ENCODE measurements around the gene PRDX3.

The PRDX3 gene

GRCh38 chr10:119149729-119150128, 28.9 kb downstream of the PRDX3 start:
- H3K36me3 ChIP-seq (ENCODE audit: insufficient read depth, low read length): peaks cover 86% of the 10 kb centered on the region
- DNase-seq (no peak), ATAC-seq (ENCODE audit: insufficient read depth, low read depth) (peak; percentile 64; the same call in 2 of the 3 replicates)
- no peak overlapping the region for H2AFZ ChIP-seq (ENCODE audit: low read depth, low read length)
- no peaks in the 10 kb centered on the region for H3K79me2 ChIP-seq (ENCODE audit: insufficient read depth, low read length)
- H3K27me3 ChIP-seq (ENCODE audit: insufficient read depth, low read length, poor library complexity): no peaks in the 10 kb centered on the region
- H3K4me3 ChIP-seq (ENCODE audit: low read depth in 1 of 2, low read length in 2 of 2): no peak overlapping the region
- H4K20me1 ChIP-seq (ENCODE audit: insufficient read depth, low read length): no peaks in the 10 kb centered on the region
- no peaks in the 10 kb centered on the region for H3K9me3 ChIP-seq (ENCODE audit: insufficient read depth, low read length, severe bottlenecking)
- TF ChIP-seq CTCF (IDR thresholded peaks at IDR 0.05; ENCODE audit: borderline replicate concordance, extremely low read depth, low read length, poor library complexity, severe bottlenecking): peak; percentile 56
- no peak for TF ChIP-seq EZH2 (IDR thresholded peaks at IDR 0.05; ENCODE audit: borderline replicate concordance, low read depth, low read length, severe bottlenecking)
- H3K4me2 ChIP-seq (ENCODE audit: insufficient read depth, low read length): no peak overlapping the region
- no peaks in the 10 kb centered on the region for H3K4me1 ChIP-seq (ENCODE audit: insufficient read depth, low read length)
- H3K27ac ChIP-seq (ENCODE audit: low read length): no peak overlapping the region
- H3K9ac ChIP-seq (ENCODE audit: low read depth, low read length): no peak overlapping the region

GRCh38 chr10:119149157-119149556, 29.5 kb downstream of the PRDX3 start:
- Histone ChIP-seq H2AFZ (ENCODE audit: low read depth, low read length) (no peak overlapping the region), H3K79me2 (ENCODE audit: insufficient read depth, low read length) (no peaks in the 10 kb centered on the region), H3K27ac (ENCODE audit: low read length) (no peak overlapping the region), H3K27me3 (ENCODE audit: insufficient read depth, low read length, poor library complexity) (no peaks in the 10 kb centered on the region), H4K20me1 (ENCODE audit: insufficient read depth, low read length) (no peaks in the 10 kb centered on the region), H3K4me1 (ENCODE audit: insufficient read depth, low read length) (no peaks in the 10 kb centered on the region), H3K4me3 (ENCODE audit: low read depth in 1 of 2, low read length in 2 of 2) (no peak overlapping the region), H3K9me3 (ENCODE audit: insufficient read depth, low read length, severe bottlenecking) (no peaks in the 10 kb centered on the region), H3K9ac (ENCODE audit: low read depth, low read length) (no peak overlapping the region), H3K4me2 (ENCODE audit: insufficient read depth, low read length) (no peak overlapping the region), H3K36me3 (ENCODE audit: insufficient read depth, low read length) (peaks cover 83% of the 10 kb centered on the region)
- ATAC-seq (ENCODE audit: insufficient read depth, low read depth) (0 out of 3 replicates have a peak, but pooled peaks have one; percentile 16), DNase-seq (no peak)
- no peak for TF ChIP-seq EZH2 (IDR thresholded peaks at IDR 0.05; ENCODE audit: borderline replicate concordance, low read depth, low read length, severe bottlenecking)
- TF ChIP-seq CTCF (IDR thresholded peaks at IDR 0.05; ENCODE audit: borderline replicate concordance, extremely low read depth, low read length, poor library complexity, severe bottlenecking): no peak

- H3K27ac ChIP-seq (ENCODE audit: low read length): no peak overlapping the region
- H3K9me3 ChIP-seq (ENCODE audit: insufficient read depth, low read length, severe bottlenecking): no peaks in the 10 kb centered on the region
- ATAC-seq (ENCODE audit: insufficient read depth, low read depth) (no peak), DNase-seq (no peak)
- H3K4me2 ChIP-seq (ENCODE audit: insufficient read depth, low read length): no peak overlapping the region
- TF ChIP-seq CTCF (IDR thresholded peaks at IDR 0.05; ENCODE audit: borderline replicate concordance, extremely low read depth, low read length, poor library complexity, severe bottlenecking) (no peak), EZH2 (IDR thresholded peaks at IDR 0.05; ENCODE audit: borderline replicate concordance, low read depth, low read length, severe bottlenecking) (no peak)
- H3K27me3 ChIP-seq (ENCODE audit: insufficient read depth, low read length, poor library complexity): no peaks in the 10 kb centered on the region
- no peak overlapping the region for H3K4me3 ChIP-seq (ENCODE audit: low read depth in 1 of 2, low read length in 2 of 2)
- peaks cover 4% of the 10 kb centered on the region; the same call in 1 of the 2 replicates for H3K79me2 ChIP-seq (ENCODE audit: insufficient read depth, low read length)
- H2AFZ ChIP-seq (ENCODE audit: low read depth, low read length): no peak overlapping the region
- no peaks in the 10 kb centered on the region for H4K20me1 ChIP-seq (ENCODE audit: insufficient read depth, low read length)
- H3K4me1 ChIP-seq (ENCODE audit: insufficient read depth, low read length): peaks cover 15% of the 10 kb centered on the region
- H3K9ac ChIP-seq (ENCODE audit: low read depth, low read length): no peak overlapping the region
- peaks cover 74% of the 10 kb centered on the region for H3K36me3 ChIP-seq (ENCODE audit: insufficient read depth, low read length)
Measured at GRCh38 chr10:119143657-119144056, 35.0 kb downstream of the PRDX3 start.
